NCI-H510A treated with DMSO at 0.1 percent for 48 hours (cell line): ENCODE results near the gene PSME2.
A peak's percentile ranks its signal among the peaks of the same experiment; 100 is the strongest.

Experiments
- DNase-seq: peaks from one replicate; lab custom pipeline; 2025; lab: John Stamatoyannopoulos, UW

PSME2 gene

GRCh38 chr14:24093901-24094840, 52.2 kb downstream of the PSME2 start, which contains the start of gene PCK2:
Gene PCK2, plus strand, starts transcription at chr14:24094311. Its CDS starts 95 bp downstream, at chr14:24094406.
- peak; percentile 93 for DNase-seq
